ENCODE data around the gene DDX56.
"Not testable (repeated sequence)": the region's sequence is repeated elsewhere in the genome, so short reads cannot be mapped to it uniquely, and the experiment has no call there.

DDX56 gene

GRCh38 chr7:44595934-44596635 lies 22.4 kb upstream of the DDX56 start:
- DNase-seq, result no peak

GRCh38 chr7:44590910-44591309 lies 17.2 kb upstream of the DDX56 start:
- DNase-seq, result no peak

- peak; percentile 61 for DNase-seq
These were observed 14.4 kb upstream of the DDX56 start for GRCh38 chr7:44587843-44588711.

- DNase-seq, result no peak
These were observed 9.6 kb upstream of the DDX56 start for GRCh38 chr7:44583146-44583865.

GRCh38 chr7:44581879-44582603 lies 8.3 kb upstream of the DDX56 start, which contains the start of gene TMED4:
Gene TMED4 (minus strand): TSS chr7:44582231. CDS start chr7:44582206, 25 bp downstream.
- DNase-seq, result peak; percentile 98

- DNase-seq, result no peak
These were observed 7.5 kb upstream of the DDX56 start for GRCh38 chr7:44580945-44581878.

GRCh38 chr7:44576228-44576627 lies 2.5 kb upstream of the DDX56 start:
- DNase-seq, result no peak

GRCh38 chr7:44575054-44575453 lies 1.3 kb upstream of the DDX56 start:
- DNase-seq, result no peak

- DNase-seq, result no peak
These were observed 672 bp upstream of the DDX56 start for GRCh38 chr7:44574287-44574872.

GRCh38 chr7:44572771-44573170 lies 937 bp downstream of the DDX56 start:
- DNase-seq, result no peak

GRCh38 chr7:44569959-44570358 lies 3.7 kb downstream of the DDX56 start:
- DNase-seq, result no peak

GRCh38 chr7:44568771-44569560 lies 4.7 kb downstream of the DDX56 start:
- no peak for DNase-seq

- no peak for DNase-seq
These were observed 5.8 kb downstream of the DDX56 start for GRCh38 chr7:44567884-44568283.

- DNase-seq, result no peak
These were observed 7.0 kb downstream of the DDX56 start for GRCh38 chr7:44566680-44567079.

- DNase-seq, result no peak
These were observed 7.7 kb downstream of the DDX56 start for GRCh38 chr7:44565795-44566559.

GRCh38 chr7:44565097-44565794 lies 8.5 kb downstream of the DDX56 start:
- peak; percentile 52 for DNase-seq

GRCh38 chr7:44564606-44565005 lies 9.1 kb downstream of the DDX56 start:
- no peak for DNase-seq

- no peak for DNase-seq
These were observed 10.5 kb downstream of the DDX56 start for GRCh38 chr7:44563171-44563679.

GRCh38 chr7:44562622-44562962 lies 11.1 kb downstream of the DDX56 start:
- DNase-seq, result not testable (repeated sequence)

Data from HCEC 1CT (cell line).